ENCODE data around the gene C1orf174.

DNA sequence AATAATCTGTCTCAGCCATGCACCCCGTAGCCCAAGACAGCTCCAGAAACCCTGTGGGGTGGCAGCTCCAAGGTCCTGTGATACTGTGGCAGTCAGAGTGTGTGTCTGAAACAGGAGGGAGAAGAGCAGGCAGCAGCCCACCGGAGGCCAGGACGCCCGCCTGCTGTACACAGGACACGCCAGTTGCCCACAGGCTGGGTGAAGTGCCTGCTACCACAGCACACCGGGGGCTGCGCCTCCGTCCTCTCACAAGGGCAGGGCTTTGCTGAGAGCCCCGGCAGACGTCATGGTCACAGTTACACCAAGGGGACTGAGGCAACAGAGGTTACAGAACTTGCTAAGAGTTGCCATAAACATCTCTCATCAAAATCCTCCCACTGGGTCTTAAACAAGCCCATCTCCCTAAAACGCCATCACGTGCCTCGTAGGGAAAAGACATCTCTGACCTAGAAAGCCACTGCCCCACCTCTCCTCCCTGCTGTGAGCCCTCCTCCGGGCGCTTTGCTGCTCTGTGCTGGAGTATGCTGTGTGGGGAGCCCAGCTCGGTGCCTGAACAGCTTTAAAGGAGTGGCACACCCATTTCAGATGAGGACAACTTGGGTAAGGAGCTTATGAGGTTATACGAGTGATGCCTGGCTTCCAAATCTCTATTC, 5.3 kb downstream of the C1orf174 start:
- TF ChIP-seq, protein P1, sequence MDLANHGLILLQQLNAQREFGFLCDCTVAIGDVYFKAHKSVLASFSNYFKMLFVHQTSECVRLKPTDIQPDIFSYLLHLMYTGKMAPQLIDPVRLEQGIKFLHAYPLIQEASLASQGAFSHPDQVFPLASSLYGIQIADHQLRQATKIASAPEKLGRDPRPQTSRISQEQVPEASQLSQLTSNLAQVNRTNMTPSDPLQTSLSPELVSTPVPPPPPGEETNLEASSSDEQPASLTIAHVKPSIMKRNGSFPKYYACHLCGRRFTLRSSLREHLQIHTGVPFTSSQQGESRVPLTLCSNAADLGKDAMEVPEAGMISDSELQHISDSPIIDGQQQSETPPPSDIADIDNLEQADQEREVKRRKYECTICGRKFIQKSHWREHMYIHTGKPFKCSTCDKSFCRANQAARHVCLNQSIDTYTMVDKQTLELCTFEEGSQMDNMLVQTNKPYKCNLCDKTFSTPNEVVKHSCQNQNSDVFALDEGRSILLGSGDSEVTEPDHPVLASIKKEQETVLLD (CRISPR knock-in tag; IDR thresholded peaks at IDR 0.05; ENCODE audit: low read depth), result no peak
- no peak for TF ChIP-seq YY1 (IDR thresholded peaks at IDR 0.05; ENCODE audit: insufficient read depth, insufficient replicate concordance, low read depth, low read length)
- no peak for TF ChIP-seq MEF2D (CRISPR knock-in tag; IDR thresholded peaks at IDR 0.05)
